ENCODE results near the gene C5. TPM values are rescaled to one million over a fixed set of nuclear protein-coding genes. Genes with fewer than 3 reads are reported as not detected.
A peak's percentile ranks its signal among the peaks of the same experiment; 100 is the strongest.

C5 gene
- total and polyA plus RNA-seq, 2 donors from 2014 or later = 3.5 to 4.6 TPM

GRCh38 chr9:120950421-120951388, 99.4 kb downstream of the C5 start:
- FAIRE-seq = no peak
- H3K27ac ChIP-seq (ENCODE audit: low read depth in 2 of 2, low read length in 2 of 2) = peak overlapping the region; percentile 18 to 23

GRCh38 chr9:120949290-120949689, 100.8 kb downstream of the C5 start:
- H3K9ac ChIP-seq (ENCODE audit: low read length in 3 of 3) = no peak overlapping the region
- no peaks in the 10 kb centered on the region for H3K27me3 ChIP-seq (ENCODE audit: control insufficient read depth, insufficient read depth, low read length)
- FAIRE-seq (no peak), DNase-seq (no peak)
- TF ChIP-seq CTCF (IDR thresholded peaks at IDR 0.05; ENCODE audit: borderline replicate concordance, extremely low read depth, insufficient read depth) = no peak
- no peak overlapping the region for H3K4me3 ChIP-seq (ENCODE audit: low read length in 3 of 3)
- peaks cover 6 to 9% (median 7%) of the 10 kb centered on the region in 3 donors for H3K4me1 ChIP-seq (ENCODE audit: control insufficient read depth in 2 of 3, insufficient read depth in 2 of 3, low read depth in 1 of 3, low read length in 3 of 3)
- no peaks in the 10 kb centered on the region for H3K36me3 ChIP-seq (ENCODE audit: control insufficient read depth in 2 of 3, insufficient read depth in 3 of 3, low read length in 3 of 3)
- H3K27ac ChIP-seq (ENCODE audit: low read depth in 2 of 2, low read length in 2 of 2) = no peak overlapping the region
- intact Hi-C loops (cut with DNase I) = no loop called here
- H3K9me3 ChIP-seq (ENCODE audit: control insufficient read depth in 2 of 3, insufficient read depth in 1 of 3, low read length in 3 of 3) = no peaks in the 10 kb centered on the region

More at GRCh38 chr9:120950421-120951388, 99.4 kb downstream of the C5 start:
- no peaks in the 10 kb centered on the region for H3K9me3 ChIP-seq (ENCODE audit: control insufficient read depth in 2 of 3, insufficient read depth in 1 of 3, low read length in 3 of 3)
- TF ChIP-seq CTCF (IDR thresholded peaks at IDR 0.05; ENCODE audit: borderline replicate concordance, extremely low read depth, insufficient read depth) = no peak
- peak in 3 of 5 donors; percentile 33 to 82 (median 75) for DNase-seq
- peaks cover 6 to 9% (median 7%) of the 10 kb centered on the region in 3 donors for H3K4me1 ChIP-seq (ENCODE audit: control insufficient read depth in 2 of 3, insufficient read depth in 2 of 3, low read depth in 1 of 3, low read length in 3 of 3)
- no peak overlapping the region for H3K9ac ChIP-seq (ENCODE audit: low read length in 3 of 3)
- no peaks in the 10 kb centered on the region for H3K36me3 ChIP-seq (ENCODE audit: control insufficient read depth in 2 of 3, insufficient read depth in 3 of 3, low read length in 3 of 3)
- intact Hi-C loops (cut with DNase I) = no loop called here
- no peak overlapping the region for H3K4me3 ChIP-seq (ENCODE audit: low read length in 3 of 3)
- H3K27me3 ChIP-seq (ENCODE audit: control insufficient read depth, insufficient read depth, low read length) = no peaks in the 10 kb centered on the region

GRCh38 chr9:120948824-120949223, 101.3 kb downstream of the C5 start:
- no peaks in the 10 kb centered on the region for H3K36me3 ChIP-seq (ENCODE audit: control insufficient read depth in 2 of 3, insufficient read depth in 3 of 3, low read length in 3 of 3)
- no peaks in the 10 kb centered on the region for H3K27me3 ChIP-seq (ENCODE audit: control insufficient read depth, insufficient read depth, low read length)
- H3K4me3 ChIP-seq (ENCODE audit: low read length in 3 of 3) = no peak overlapping the region
- intact Hi-C loops (cut with DNase I) = no loop called here
- no peak for FAIRE-seq
- no peak for TF ChIP-seq CTCF (IDR thresholded peaks at IDR 0.05; ENCODE audit: borderline replicate concordance, extremely low read depth, insufficient read depth)
- DNase-seq = no peak
- no peak overlapping the region for H3K27ac ChIP-seq (ENCODE audit: low read depth in 2 of 2, low read length in 2 of 2)
- no peaks in the 10 kb centered on the region for H3K9me3 ChIP-seq (ENCODE audit: control insufficient read depth in 2 of 3, insufficient read depth in 1 of 3, low read length in 3 of 3)
- peaks cover 6 to 9% (median 7%) of the 10 kb centered on the region in 3 donors for H3K4me1 ChIP-seq (ENCODE audit: control insufficient read depth in 2 of 3, insufficient read depth in 2 of 3, low read depth in 1 of 3, low read length in 3 of 3)
- no peak overlapping the region for H3K9ac ChIP-seq (ENCODE audit: low read length in 3 of 3)

Data from kidney (tissue), 14 donors.